ENCODE data around the gene BABAM2. TPM values are rescaled to one million over a fixed set of nuclear protein-coding genes. Genes with fewer than 3 reads are reported as not detected.

BABAM2 gene
- total RNA-seq, 4 donors from 2014 or later = 35.5 to 44.9 (median 39.9) TPM

GRCh38 chr2:28281739-28282138 lies 391.2 kb downstream of the BABAM2 start:
- Histone ChIP-seq H3K9me3 (no peaks in the 10 kb centered on the region), H3K36me3 (no peaks in the 10 kb centered on the region), H3K27ac (replicated peaks in 1 of 4) (no peak overlapping the region), H3K27me3 (no peaks in the 10 kb centered on the region), H3K4me3 (no peak overlapping the region), H3K4me1 (peaks cover 0 to 10% (median 6%) of the 10 kb centered on the region in 4 donors)
- intact Hi-C loops (cut with DNase I) = no loop called here
- no peak for TF ChIP-seq EP300 (IDR thresholded peaks at IDR 0.05)
- no peak for TF ChIP-seq POLR2AphosphoS5 (IDR thresholded peaks at IDR 0.05)
- no peak for TF ChIP-seq POLR2A (IDR thresholded peaks at IDR 0.05; ENCODE audit: low read depth)
- no peak for TF ChIP-seq CTCF (IDR thresholded peaks at IDR 0.05)
- DNase-seq (ENCODE audit: extremely low spot score) = no peak
- WGBS = 100% methylated on average over 1 of the region's 1 CpG

- Histone ChIP-seq H3K4me1 (peaks cover 0 to 10% (median 5%) of the 10 kb centered on the region in 4 donors), H3K27ac (replicated peaks in 1 of 4) (no peak overlapping the region), H3K36me3 (no peaks in the 10 kb centered on the region), H3K27me3 (no peaks in the 10 kb centered on the region), H3K4me3 (no peak overlapping the region), H3K9me3 (no peaks in the 10 kb centered on the region)
- no peak for TF ChIP-seq POLR2A (IDR thresholded peaks at IDR 0.05; ENCODE audit: low read depth)
- no peak for TF ChIP-seq CTCF (IDR thresholded peaks at IDR 0.05)
- no peak for TF ChIP-seq POLR2AphosphoS5 (IDR thresholded peaks at IDR 0.05)
- TF ChIP-seq EP300 (IDR thresholded peaks at IDR 0.05) = no peak
- WGBS = 97% methylated on average over 2 of the region's 3 CpGs
- DNase-seq (ENCODE audit: extremely low spot score) = peak; percentile 17
- intact Hi-C loops (cut with DNase I) = no loop called here
Observed at GRCh38 chr2:28282248-28282647, 391.7 kb downstream of the BABAM2 start.

- H3K27me3 ChIP-seq = no peaks in the 10 kb centered on the region
- no peak overlapping the region for H3K27ac ChIP-seq (replicated peaks in 1 of 4)
- no peaks in the 10 kb centered on the region for H3K36me3 ChIP-seq
- H3K9me3 ChIP-seq = no peaks in the 10 kb centered on the region
- peak; percentile 31 for DNase-seq (ENCODE audit: extremely low spot score)
- intact Hi-C loops (cut with DNase I) = no loop called here
- H3K4me3 ChIP-seq = no peak overlapping the region
- no peak for TF ChIP-seq POLR2AphosphoS5 (IDR thresholded peaks at IDR 0.05)
- TF ChIP-seq POLR2A (IDR thresholded peaks at IDR 0.05; ENCODE audit: low read depth) = no peak
- no peak for TF ChIP-seq CTCF (IDR thresholded peaks at IDR 0.05)
- no peak for TF ChIP-seq EP300 (IDR thresholded peaks at IDR 0.05)
- peaks cover 0 to 15% (median 5%) of the 10 kb centered on the region in 4 donors for H3K4me1 ChIP-seq
- 97% methylated on average over 7 of the region's 7 CpGs for WGBS
Observed at GRCh38 chr2:28282861-28283646, 392.5 kb downstream of the BABAM2 start.

GRCh38 chr2:28283861-28284260 lies 393.3 kb downstream of the BABAM2 start:
- Histone ChIP-seq H3K4me1 (peaks cover 0 to 15% (median 5%) of the 10 kb centered on the region in 4 donors), H3K27me3 (no peaks in the 10 kb centered on the region), H3K27ac (replicated peaks in 1 of 4) (no peak overlapping the region), H3K9me3 (no peaks in the 10 kb centered on the region), H3K4me3 (no peak overlapping the region), H3K36me3 (no peaks in the 10 kb centered on the region)
- WGBS = 97% methylated on average over 1 of the region's 1 CpG
- TF ChIP-seq EP300 (IDR thresholded peaks at IDR 0.05) (no peak), POLR2A (IDR thresholded peaks at IDR 0.05; ENCODE audit: low read depth) (no peak), CTCF (IDR thresholded peaks at IDR 0.05) (no peak), POLR2AphosphoS5 (IDR thresholded peaks at IDR 0.05) (no peak)
- no peak for DNase-seq (ENCODE audit: extremely low spot score)
- intact Hi-C loops (cut with DNase I) = no loop called here

All from esophagus muscularis mucosa (tissue), 4 donors.